Erythroblast (primary cell): ENCODE measurements around the gene SIGMAR1.
A peak's percentile ranks its signal among the peaks of the same experiment; 100 is the strongest.

Source experiments
- DNase-seq, 2 experiments: peaks; one replicate each; lab custom pipeline; 2025; lab: John Stamatoyannopoulos, UW
- GATA1 ChIP-seq: IDR thresholded peaks from 2 replicates; pipeline ENCODE4 v1.6.1; 2011; ENCODE audit warnings: low read depth, mild to moderate bottlenecking, control low read depth, low read length, moderate library complexity
- POLR2A ChIP-seq: IDR thresholded peaks from 2 replicates; pipeline ENCODE4 v1.6.1; 2011; ENCODE audit warnings: mild to moderate bottlenecking, low read length

The SIGMAR1 gene

GRCh38 chr9:34630402-34631154, 7.0 kb downstream of the SIGMAR1 start:
- TF ChIP-seq GATA1, result no peak
- TF ChIP-seq POLR2A, result no peak
- DNase-seq, result no peak

DNA sequence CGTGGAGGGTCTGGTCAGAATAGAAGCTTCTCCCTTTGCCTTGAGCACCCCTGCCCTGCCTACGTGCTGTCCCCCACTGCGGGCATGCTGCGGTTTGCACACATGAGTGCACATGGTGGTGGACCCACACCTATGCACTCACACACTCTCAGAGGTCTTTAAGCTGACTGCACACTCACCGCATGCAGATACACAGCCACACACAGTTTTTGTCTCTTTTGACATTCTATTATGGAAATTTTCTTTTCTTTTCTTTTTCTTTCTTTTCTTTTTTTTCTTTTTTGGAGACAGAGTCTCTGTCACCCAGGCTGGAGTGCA, 8.1 kb downstream of the SIGMAR1 start:
- no peak for DNase-seq
- TF ChIP-seq POLR2A, result no peak
- TF ChIP-seq GATA1, result no peak

GRCh38 chr9:34628656-34629490, 8.7 kb downstream of the SIGMAR1 start, which contains the start of gene ARID3C:
ARID3C (minus strand) TSS chr9:34629066; CDS start chr9:34628014, 1,052 bp downstream.
- TF ChIP-seq POLR2A (no peak), GATA1 (no peak)
- peak; percentile 40 to 50 for DNase-seq

- no peak for TF ChIP-seq POLR2A
- no peak for TF ChIP-seq GATA1
- no peak for DNase-seq
These were observed 9.6 kb downstream of the SIGMAR1 start for GRCh38 chr9:34627716-34628655.

- no peak for DNase-seq
- TF ChIP-seq POLR2A (no peak), GATA1 (no peak)
These were observed 12.5 kb downstream of the SIGMAR1 start for GRCh38 chr9:34625186-34625486.

DNA sequence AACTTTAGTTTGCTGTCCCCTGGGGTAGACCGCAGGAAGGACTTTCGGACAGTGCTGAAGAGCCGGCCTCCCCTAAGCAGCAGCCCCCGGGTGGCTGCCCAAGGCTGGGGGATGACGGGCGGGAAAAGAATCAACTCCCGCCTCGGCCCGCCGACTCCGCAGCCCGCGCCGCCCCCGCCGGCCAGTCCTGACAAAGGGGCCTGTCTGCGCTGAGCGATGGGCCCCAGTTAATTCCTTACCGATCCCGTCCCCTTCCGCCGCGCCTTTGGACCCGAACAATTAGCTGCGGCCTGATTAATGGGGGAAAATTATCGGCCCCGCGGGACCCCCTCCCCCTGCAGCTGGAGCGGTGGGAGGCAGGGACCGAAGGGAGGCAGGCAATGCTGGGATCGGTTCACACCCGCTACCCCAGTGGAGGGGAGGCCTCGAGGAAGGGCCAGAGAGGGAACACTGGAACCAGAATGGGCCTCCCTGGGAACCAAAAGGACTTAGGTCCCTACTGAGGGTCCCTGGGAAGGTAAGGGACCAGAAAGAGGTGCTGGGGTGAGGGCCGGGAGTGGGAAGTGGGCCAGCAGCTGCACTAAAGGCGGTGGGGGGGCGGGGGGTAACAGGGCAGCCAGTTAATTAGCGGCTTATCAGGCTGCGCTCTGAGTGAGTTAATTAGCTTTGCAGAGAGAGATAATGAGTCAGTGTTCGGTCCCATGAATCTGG, 13.0 kb downstream of the SIGMAR1 start:
- TF ChIP-seq GATA1, result no peak
- TF ChIP-seq POLR2A, result no peak
- no peak for DNase-seq

- no peak for TF ChIP-seq POLR2A
- no peak for TF ChIP-seq GATA1
- DNase-seq, result no peak
These were observed 14.0 kb downstream of the SIGMAR1 start for GRCh38 chr9:34623374-34624235.

- TF ChIP-seq GATA1, result no peak
- peak; percentile 84 for TF ChIP-seq POLR2A
- peak; percentile 96 to 97 for DNase-seq
These were observed 17.3 kb downstream of the SIGMAR1 start, which contains the start of gene DCTN3 for GRCh38 chr9:34620061-34620994. DCTN3 (minus strand) TSS chr9:34620495; CDS start chr9:34620464, 31 bp downstream.

DNA sequence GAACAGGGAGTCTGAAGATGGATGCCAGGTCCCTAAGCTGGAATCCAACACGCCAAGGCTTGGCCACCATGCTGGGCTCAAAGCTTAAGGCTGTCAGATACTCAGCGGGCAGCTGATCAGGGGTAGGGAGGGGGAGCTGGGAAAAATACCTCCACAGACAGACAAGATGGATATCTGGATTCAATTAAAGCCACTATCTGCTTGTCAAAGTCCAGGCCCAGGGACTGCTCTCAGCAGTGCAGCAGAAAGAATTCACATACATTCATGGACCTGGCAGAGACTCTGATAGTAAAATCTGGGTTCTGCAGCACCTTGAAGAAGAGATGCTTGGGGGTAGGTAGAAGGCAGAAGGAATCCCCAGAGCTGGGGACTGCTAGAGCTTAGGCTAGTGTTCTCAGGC, 22.5 kb downstream of the SIGMAR1 start:
- TF ChIP-seq GATA1 (no peak), POLR2A (no peak)
- no peak for DNase-seq

- DNase-seq, result peak; percentile 79 to 89
- TF ChIP-seq GATA1, result no peak
- no peak for TF ChIP-seq POLR2A
These were observed 24.7 kb downstream of the SIGMAR1 start for GRCh38 chr9:34612788-34613390.
